ENCODE results near the gene AFF3.

GRCh38 chr2:99970292-99970868 lies 172.0 kb downstream of the AFF3 start:
- TF ChIP-seq NFIC (IDR thresholded peaks at IDR 0.05): no peak
- no peak for TF ChIP-seq CEBPB (IDR thresholded peaks at IDR 0.05)
- TF ChIP-seq ZBTB7A (IDR thresholded peaks at IDR 0.05; ENCODE audit: low read depth): no peak

Measured in Ishikawa (cell line).